B cell (primary cell): ENCODE measurements around the gene MROH7.

Experiments
- CTCF ChIP-seq: fragments of 200-600 bp; IDR thresholded peaks from one replicate; pipeline ENCODE4 v1.8.0; 2022; ENCODE audit warnings: antibody characterized with exemption, mild to moderate bottlenecking
- EZH2 ChIP-seq: IDR thresholded peaks from 2 replicates; pipeline ENCODE4 v1.6.1; 2012; ENCODE audit warnings: borderline replicate concordance, low read depth, mild to moderate bottlenecking, moderate library complexity, low read length; ENCODE audit not compliant: insufficient read depth, poor library complexity, severe bottlenecking

- TF ChIP-seq CTCF (no peak), EZH2 (no peak)
Measured at GRCh38 chr1:54645806-54646676, 4.5 kb downstream of the MROH7 start.
